Measurements from ENCODE around the gene HSPB9.
"Not testable (repeated sequence)": the region's sequence is repeated elsewhere in the genome, so short reads cannot be mapped to it uniquely, and the experiment has no call there.

Gene HSPB9

DNA sequence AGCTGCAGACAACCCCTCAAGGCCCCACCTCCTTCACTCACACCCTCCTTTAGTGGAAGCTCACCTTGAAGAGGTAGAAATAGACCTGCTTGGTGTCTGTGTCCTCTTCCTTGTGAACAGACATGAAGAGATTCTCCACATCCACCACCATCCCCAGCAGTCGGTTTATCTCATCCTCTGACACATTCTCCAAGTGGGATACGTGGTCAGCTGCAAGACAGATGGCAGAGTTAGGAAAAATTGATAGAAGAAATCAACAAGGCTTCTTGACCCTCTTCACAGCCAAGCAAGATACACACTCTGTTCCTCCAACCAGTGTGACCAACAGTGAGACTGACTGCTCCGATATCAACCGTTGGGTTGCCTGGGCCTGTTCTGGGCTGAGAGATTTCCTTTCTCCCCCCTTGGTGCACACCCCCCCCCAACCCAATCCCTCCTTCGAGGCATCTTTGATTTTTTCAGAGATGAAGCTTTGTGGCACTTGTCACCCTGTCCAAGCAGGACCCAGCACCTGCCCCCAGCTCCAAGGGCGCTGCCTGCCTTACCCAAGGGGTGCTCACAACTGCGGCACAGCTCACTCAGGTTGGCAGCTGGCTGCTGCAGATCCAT, 2.3 kb upstream of the HSPB9 start:
- ATAC-seq: no peak

- ATAC-seq: peak; percentile 87 to 92
Observed at GRCh38 chr17:42120770-42121769, 1.5 kb upstream of the HSPB9 start, which contains the start of gene KAT2A. TSS of gene KAT2A (minus strand) at chr17:42121367. CDS start at chr17:42121304, 63 bp downstream.

GRCh38 chr17:42124256-42124655, 1.7 kb downstream of the HSPB9 start:
- no peak for ATAC-seq

DNA sequence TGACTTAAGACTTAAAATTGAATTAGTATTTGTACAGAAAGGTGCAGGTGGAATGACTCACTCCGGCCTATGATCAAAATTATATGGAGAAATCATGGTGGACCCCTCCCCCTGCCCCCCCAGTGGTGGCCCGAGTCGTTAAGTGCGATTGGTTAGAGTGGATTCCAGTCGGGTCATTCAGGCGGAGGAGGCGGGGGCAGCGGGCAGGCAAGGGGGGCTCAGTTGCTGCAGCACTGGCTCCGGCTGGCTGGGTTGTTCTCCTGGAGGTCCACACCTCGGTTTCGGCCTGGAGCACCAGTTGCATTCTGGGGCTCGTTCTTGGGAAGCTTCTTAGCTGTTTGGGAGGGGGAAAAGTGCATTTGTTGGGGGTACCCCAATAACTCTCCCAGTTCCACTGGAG, 3.0 kb downstream of the HSPB9 start:
- no peak for ATAC-seq

DNA sequence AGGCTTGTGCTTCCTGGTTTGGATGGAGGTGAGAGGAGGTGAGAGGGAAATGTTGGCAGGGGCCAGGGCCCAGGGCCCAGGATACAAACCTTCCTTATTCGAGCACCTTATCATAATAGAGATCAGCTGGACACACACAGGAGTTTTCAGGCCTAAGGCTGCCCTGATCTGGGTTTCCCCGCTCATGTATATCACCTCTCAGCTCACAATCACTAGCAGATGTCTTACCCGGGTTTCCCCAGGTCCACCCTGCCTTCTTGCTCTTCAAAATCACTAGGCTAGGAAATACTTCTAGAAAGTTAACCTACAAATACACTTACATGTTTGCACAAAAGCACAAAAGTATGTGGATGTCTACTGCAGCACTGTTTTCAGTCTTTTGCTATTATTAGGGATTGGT, 4.2 kb downstream of the HSPB9 start:
- ATAC-seq: no peak

GRCh38 chr17:42127414-42127813, 4.8 kb downstream of the HSPB9 start:
- ATAC-seq: no peak

GRCh38 chr17:42129109-42129837, 6.7 kb downstream of the HSPB9 start:
- ATAC-seq: no peak

GRCh38 chr17:42130310-42130936, 7.8 kb downstream of the HSPB9 start:
- ATAC-seq: no peak

GRCh38 chr17:42131232-42131631, 8.6 kb downstream of the HSPB9 start:
- no peak for ATAC-seq

- no peak for ATAC-seq
Observed at GRCh38 chr17:42131981-42132432, 9.4 kb downstream of the HSPB9 start.

DNA sequence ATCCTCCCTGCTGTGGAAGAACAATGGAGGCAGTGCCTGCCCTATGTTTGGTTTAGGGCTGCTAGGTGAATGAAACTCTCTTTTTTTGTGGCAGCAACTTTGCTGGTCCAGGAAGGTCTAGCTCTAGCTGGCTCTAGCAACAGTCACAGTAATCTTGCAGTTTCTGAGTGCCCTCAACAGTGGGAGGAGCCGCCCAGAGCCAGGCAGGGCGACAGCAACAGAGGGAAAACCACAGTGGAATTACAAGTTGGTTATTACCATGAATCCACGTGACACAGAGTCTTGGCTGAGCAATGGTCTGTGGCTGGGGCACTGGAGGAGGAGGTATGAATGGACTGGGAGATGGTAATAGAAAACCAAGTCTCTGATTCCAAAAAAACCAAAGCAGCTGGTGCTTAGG, 10.3 kb downstream of the HSPB9 start:
- ATAC-seq: peak; percentile 53 to 55

GRCh38 chr17:42133461-42134041, 10.9 kb downstream of the HSPB9 start:
- peak; percentile 78 to 79 for ATAC-seq

- ATAC-seq: no peak
Observed at GRCh38 chr17:42135151-42135550, 12.5 kb downstream of the HSPB9 start.

- ATAC-seq: no peak
Observed at GRCh38 chr17:42135664-42136653, 13.4 kb downstream of the HSPB9 start.

DNA sequence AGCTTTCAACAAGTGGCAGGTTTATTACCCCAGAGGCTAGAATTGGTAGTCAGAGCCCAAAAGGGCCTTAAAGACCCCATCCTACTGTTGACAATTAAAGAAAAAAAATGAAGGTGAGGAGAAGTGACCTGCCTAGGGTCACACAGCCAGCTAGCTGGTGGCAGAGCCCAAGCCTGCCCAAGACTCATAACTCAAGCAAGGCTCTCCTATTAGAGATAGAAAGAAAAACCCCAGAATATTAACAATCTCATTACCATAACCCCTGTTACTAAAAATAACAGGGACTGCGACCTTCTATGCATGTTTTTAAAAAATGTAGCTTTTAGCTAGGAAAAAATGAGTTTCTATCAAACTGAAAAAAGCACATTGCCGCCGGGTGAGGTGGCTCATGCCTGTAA, 14.0 kb downstream of the HSPB9 start:
- ATAC-seq: peak; percentile 52

GRCh38 chr17:42138749-42139492, 16.3 kb downstream of the HSPB9 start:
- no peak for ATAC-seq

GRCh38 chr17:42140690-42141089, 18.1 kb downstream of the HSPB9 start:
- ATAC-seq: not testable (repeated sequence)

GRCh38 chr17:42141382-42141781, 18.8 kb downstream of the HSPB9 start:
- ATAC-seq: no peak

DNA sequence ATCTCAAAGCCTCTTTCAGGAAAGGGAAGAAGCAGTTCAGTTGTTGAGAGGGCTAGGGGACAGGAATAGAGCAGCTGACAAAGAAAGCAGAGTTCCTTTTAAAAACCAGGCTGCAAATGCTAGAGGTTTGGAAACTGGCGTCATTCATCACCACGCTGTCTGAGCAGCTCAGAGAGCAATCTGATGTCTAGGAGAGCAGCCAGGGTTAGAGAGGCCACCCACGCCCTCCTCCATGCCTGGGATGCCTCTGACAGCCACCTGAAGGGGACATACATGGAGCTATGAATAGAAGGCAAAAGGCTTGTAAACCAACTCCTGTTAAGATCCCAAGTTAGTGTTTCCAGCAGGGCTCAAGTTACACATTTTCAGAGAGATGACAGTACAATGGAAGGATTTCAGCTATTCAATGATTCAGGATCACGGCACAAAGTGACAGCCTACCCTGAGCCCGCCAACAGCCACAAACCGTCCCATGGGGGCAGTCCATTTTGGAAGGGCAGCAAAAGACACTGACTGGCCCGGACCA, 19.8 kb downstream of the HSPB9 start:
- no peak for ATAC-seq

GRCh38 chr17:42143138-42143537, 20.5 kb downstream of the HSPB9 start:
- ATAC-seq: not testable (repeated sequence)
